C4-2B (cell line): ENCODE results near the gene SAC3D1.

ENCODE experiments used
- ZFX ChIP-seq: fragments of 450-650 bp; IDR thresholded peaks from 2 replicates; pipeline ENCODE4 v1.6.1; 2017
- TF ChIP-seq, protein P1 (sequence below): fragments of 450-650 bp; conservative IDR thresholded peaks from 2 replicates; pipeline ENCODE4 v1.5.1; 2017; ENCODE audit warnings: mild to moderate bottlenecking

DNA sequence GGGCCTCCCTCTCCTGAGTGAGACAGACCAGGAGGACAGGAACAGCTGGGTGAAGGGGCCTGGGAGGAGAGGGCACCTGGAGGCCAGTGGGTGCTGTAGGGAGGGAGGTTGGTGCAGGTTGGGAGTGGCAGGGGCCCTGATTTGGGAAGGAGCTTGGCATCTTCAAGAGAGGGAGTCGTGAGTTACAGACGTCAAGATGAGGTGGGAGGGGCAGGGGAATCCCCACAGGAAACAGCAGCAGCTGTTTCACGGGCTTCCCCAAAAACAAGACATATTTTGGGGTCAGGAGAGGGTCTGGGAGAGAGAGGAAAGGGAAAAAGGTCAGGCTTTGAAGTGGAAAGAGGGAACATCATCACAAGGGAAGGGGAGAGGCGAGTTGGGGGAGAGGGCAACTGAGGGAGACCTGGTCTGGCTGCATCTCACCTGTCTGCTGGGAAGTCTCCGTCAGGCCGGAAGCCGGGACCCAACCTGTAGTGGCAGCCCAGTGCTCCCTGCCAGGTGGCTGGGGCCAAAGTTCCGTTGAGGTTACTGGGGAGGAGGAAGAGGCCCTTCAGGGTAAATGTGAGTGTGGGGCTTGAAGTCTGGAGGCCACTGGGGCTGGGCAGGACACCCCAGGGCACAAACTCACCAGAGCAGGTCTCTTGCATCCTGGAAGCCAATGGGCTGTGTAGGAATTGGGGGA, 13.0 kb downstream of the SAC3D1 start:
- TF ChIP-seq, protein P1, sequence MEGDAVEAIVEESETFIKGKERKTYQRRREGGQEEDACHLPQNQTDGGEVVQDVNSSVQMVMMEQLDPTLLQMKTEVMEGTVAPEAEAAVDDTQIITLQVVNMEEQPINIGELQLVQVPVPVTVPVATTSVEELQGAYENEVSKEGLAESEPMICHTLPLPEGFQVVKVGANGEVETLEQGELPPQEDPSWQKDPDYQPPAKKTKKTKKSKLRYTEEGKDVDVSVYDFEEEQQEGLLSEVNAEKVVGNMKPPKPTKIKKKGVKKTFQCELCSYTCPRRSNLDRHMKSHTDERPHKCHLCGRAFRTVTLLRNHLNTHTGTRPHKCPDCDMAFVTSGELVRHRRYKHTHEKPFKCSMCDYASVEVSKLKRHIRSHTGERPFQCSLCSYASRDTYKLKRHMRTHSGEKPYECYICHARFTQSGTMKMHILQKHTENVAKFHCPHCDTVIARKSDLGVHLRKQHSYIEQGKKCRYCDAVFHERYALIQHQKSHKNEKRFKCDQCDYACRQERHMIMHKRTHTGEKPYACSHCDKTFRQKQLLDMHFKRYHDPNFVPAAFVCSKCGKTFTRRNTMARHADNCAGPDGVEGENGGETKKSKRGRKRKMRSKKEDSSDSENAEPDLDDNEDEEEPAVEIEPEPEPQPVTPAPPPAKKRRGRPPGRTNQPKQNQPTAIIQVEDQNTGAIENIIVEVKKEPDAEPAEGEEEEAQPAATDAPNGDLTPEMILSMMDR: no peak
- no peak for TF ChIP-seq ZFX
